Stimulated activated CD4-positive, alpha-beta T cell treated with anti-CD3 and anti-CD28 coated beads, TNF-alpha, amount 100 ng/mL, for 1 hour (primary cell): Measurements from ENCODE around the gene YARS1.
A peak's percentile ranks its signal among the peaks of the same experiment; 100 is the strongest.
"Not testable (repeated sequence)": the region's sequence is repeated elsewhere in the genome, so short reads cannot be mapped to it uniquely, and the experiment has no call there.

ENCODE experiments used
- DNase-seq, 3 donors: peaks; one replicate each; pipeline ENCODE4 v3.0.0-alpha.2; 2020; ENCODE audit warnings: low read depth in 3 of 3, low spot score in 1 of 3

The YARS1 gene

DNA sequence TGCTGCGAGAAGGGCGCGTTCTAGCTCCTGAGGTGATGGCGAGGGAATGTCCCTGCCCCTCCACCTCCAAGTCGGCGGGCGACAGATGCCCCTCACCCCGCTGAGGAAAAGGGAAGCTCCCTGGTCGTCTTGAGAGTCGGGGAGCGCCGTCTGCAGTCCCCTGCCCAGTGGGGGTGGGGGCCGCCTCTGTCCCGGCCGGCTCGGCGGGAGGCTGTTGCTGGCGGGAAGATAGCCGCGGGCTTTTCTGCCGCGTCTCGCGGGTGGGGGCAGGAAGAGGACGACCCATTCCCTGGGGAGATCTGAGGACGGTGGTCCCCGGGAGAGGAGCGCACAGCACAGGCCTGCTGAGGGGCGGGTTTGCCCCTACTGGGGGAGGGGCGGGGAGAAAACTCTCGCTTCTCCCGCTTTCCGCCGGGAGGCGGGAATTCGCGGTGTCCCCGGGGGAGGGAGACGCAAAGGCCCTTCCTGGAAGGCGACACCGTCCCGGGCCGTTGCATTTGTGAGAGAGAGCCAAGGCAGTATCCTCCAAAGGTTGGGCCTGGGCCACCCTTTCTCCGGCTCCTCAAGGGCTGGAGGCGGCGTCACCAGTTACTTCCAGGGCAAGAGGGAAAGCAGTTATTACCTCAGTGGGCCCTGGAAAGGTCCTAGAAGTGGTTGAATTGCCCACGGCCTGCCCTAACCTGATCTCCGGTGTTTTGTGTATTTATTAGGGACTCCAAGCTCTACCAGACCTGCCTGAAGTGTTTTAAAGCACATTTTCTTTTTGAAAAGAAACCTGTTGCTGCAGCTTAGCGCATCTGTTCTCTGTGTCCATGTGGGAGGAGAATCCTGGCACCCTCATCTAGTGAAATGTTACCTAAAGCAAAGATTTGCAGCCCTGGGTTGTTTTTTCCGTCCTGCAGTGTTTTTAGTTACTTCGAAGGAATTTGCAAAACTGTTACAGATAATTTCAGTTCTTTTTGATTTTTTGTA lies 943 bp upstream of the YARS1 start:
- peak in 1 of 3 donors; percentile 11 for DNase-seq

DNA sequence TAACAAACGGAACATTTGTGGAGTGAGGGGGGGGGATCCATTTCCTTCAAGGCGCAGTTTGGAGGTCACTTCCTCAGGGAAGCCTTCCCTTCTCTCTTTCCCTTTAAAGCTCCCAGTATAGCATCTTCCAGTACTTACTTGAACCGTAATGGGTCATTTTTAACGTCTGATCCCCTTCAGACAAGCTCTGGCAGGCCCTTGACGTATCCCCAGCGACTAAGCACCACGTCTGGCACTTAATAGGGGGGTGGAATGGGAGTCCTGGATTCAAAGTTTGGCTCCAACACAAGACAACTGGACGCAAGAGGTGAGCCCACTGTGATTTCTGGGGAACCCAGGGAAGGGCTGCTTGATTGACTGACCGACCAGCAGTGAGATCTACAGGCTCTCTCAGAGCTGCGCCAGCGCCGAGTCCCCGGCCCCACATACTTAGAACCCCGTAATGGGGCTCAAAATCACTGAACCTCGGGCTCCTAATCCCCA lies 441 bp downstream of the YARS1 start:
- no peak for DNase-seq

DNA sequence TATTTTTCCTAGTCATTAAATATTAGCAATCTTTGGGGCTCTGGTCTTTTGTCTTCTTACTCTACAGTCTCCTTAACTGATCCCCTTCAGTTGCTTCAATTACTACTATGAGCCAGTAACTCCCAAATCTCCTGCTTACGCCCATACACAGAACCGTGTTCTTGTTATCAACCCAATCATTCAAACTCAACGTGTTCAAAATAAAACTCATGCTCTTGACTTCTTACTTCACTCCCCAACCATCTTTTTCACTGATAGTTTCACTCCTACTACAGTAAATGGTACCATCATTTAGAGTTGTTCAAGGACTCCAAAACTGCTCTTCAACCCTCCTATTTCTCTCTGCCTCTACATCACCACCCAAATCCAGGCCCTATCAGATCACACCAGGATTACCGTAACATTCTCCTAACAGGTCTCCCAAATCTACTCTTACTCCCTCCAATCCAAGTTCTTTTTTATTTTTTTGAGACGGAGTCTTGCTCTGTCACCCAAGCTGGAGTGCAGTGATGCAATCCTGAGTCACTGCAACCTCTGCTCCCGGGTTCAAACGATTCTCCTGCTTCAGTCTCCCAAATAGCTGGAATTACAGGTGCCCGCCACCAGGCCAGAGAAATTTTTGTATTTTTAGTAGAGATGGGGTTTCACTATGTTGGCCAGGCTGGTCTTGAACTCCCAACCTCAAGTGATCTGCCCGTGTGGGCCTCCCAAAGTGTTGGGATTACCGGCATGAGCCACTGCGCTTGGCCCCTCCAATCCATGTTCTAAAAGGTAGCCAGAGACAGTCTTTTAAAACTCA lies 3.0 kb downstream of the YARS1 start:
- DNase-seq: no peak

DNA sequence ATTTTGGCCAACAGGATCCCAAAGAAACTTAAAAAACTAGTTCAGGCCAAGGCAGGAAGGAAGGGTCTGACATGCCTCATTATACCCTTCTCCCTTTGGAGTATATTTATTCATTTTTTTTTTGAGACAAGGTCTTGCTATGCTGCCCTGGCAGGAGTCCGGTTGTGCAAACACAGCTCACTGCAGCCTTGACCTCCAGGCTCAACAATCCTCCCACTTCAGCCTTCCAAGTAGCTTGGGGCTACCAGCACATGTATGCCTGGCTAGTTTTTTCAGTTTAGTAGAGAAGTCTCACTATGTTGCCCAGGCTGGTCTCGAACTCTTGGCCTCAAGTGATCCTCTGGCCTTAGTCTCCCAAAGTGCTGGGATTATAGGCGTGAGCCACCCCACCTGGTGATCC lies 5.2 kb downstream of the YARS1 start:
- DNase-seq: no peak

DNA sequence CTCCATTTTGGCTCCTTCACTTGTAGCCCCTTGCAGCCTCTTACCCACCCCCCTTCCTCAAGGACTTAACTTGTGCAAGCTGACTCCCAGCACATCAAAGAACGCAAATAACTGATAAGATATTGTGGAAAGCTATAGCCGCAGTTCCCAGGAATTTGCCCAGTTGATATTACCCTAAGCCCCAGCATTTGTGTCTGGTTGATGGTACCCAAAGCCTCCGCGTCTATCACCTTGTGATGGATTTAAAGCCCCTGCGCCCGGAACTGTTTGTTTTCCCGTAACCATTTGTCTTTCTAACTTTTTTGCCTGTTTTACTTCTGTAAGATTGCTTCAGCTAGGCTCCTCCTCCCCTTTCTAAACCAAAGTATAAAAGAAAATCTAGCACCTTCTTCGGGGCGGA lies 5.9 kb downstream of the YARS1 start:
- no peak for DNase-seq

DNA sequence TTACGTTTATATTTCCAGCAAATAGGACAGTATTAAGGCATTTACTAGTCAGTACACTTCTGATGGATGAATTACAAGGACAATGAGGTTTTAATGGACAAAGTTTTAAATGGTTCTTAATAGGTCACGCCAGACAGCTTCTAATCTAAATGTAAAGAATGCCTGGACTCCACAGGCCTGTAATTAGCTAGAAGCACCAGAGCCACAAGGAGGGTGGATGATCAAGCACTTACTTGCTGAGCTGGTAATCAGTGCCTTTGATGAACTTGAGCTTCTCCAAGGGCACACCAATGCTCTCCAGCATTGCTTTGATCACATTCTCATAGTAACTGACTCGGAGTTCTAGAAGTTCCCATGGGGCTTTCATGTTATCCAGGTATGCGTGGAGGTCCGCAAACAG lies 6.8 kb downstream of the YARS1 start:
- no peak for DNase-seq

DNA sequence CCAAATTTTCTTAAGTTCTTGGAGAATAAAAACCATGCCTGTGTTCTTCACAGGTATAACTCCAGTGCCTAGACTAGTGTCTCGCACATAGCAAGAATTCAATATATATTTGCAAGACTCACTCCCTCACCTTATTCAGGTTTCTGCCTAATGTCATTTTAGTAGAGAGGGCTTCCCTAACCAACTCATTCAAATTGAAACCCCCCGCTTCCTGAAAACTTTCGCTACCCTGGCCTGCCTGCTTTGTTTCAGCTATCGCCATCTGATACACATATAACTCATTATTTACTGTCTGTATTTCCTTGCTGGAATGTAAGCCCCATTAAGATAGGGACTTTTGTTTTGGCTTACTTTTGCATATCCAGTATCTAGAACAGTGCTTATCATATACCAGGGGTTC lies 8.6 kb downstream of the YARS1 start:
- DNase-seq: no peak

DNA sequence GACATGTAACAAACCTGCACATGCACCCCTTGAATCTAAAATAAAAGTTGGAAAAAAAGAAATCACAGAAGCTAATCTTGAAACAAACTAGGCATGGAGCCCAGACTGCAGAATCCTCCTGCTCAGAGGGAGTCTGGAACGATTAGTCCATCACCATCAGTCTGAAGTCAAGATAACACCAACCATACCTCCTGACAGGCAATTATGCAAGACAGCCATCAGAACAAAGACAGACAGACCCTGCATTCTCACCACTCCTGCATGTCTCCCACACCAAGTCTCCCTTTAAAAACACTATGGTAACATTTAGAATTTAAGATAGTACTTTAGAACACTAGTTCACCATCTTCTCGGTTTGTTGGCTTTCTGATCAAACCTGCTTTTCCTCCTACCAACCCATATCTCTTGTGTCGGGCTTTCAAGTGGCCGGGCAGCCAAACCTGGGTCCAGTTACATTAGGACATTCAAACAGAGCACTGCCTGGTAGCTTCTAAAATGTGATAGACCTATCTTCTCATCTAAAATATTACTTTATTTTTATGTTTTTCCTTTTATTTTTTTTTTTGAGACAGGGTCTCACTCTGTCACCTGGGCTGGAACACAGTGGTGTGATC lies 10.1 kb downstream of the YARS1 start:
- DNase-seq: no peak

DNA sequence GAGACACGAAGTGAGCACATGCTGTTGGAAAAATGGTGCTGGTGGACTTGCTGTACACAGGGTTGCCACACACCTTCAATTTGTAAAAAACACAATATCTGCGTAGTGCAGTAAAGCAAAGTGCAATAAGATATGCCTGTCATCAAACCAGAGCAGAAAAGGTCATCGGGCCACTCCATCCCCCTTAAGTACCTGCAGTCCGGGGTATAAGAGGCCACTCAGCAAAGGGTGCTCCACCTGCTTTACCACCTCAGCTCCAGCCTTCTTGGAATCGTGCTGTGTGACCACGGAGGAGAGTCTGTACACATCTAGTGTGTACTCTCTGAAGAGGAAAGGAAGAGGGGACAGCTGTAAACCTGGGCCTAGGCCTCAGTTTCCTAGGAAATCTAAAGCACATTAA lies 10.9 kb downstream of the YARS1 start:
- DNase-seq: no peak

DNA sequence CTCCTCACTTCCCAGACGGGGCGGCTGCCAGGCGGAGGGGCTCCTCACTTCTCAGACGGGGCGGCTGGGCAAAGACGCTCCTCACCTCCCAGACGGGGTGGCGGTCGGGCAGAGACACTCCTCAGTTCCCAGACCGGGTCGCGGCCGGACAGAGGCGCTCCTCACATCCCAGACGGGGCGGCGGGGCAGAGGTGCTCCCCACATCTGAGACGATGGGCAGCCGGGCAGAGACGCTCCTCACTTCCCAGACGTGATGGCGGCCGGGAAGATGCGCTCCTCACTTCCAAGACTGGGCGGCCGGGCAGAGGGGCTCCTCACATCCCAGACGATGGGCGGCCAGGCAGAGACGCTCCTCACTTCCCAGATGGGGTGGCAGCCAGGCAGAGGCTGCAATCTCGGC lies 12.7 kb downstream of the YARS1 start:
- DNase-seq: not testable (repeated sequence)

DNA sequence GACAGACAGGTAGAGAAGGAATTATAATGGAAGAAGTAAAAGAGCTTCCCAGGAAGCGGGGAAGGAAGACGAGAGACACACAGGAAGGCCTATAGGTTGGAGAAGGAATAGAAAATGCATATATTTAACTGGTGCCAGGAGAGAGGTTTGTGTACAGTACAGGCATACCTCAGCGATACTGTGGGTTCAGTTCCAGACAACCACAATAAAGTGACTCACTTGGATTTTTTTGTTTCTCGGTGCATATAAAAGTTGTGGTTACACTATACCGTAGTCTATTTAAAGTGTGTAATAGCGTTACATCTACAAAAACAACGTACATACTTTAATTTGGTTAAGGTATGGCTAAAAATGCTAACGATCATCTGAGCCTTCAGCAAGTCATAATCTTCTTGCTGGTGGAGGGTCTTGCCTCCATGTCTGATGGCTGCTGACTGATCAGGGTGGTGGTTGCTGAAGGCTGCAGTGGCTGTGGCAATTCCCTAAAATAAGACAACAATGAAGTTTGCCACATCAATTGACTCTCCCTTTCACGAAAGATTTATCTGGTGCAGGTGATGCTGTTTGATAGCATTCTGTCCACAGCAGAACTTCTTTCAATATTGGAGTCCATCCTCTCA lies 16.0 kb downstream of the YARS1 start:
- DNase-seq: no peak

DNA sequence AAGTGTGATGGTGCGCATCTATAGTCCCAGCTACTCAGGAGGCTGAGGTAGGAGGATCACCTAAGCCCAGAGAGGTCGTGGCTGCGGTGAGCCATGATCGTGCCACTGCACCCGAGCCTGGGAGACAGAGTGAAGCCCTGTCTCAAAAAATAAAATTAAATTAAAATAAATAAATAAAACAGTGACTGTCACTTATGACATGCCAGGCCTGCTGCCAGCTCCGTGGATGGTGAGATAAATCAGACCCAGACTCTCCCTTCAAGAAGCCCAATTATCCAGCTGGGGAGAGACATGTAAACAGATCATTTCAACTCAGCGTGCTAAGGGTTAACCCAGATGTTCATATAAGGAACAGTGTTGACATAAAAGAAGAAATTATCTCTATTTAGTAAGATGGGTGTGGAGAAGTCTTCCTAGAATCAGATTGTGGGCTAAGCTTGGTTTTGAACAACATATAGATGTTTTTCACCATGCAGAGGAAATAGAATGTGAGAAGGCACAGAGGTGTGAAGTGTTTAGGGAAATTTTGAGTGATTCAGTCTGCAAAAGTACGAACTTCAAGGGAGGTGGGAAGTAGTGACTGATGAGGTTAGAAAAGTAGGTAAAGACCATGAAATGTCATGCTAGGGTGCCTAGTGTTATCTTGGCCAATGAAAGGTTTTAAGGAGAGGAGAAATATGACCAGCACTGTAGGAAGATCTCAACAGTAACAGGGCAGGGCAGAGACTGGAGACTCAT lies 18.3 kb downstream of the YARS1 start:
- DNase-seq: no peak

DNA sequence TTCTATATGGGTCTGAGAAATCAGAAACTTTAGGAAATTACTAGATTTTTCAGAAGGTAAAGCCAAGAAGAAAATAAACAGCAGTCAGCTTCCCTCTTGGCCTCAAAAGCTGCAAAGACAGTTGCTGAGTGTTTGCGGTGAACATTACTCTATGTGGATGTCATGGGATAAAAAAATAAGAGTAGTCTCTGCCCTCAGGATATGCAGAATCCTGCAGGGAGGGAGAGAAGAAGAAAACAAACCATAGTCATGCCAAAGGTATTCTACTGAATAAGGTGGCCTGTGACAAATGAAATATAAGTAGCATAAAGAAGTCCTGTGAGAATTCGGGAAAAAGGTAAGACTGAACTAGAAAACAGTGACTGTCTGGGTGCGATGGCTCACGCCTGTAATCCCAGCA lies 19.0 kb downstream of the YARS1 start:
- no peak for DNase-seq

DNA sequence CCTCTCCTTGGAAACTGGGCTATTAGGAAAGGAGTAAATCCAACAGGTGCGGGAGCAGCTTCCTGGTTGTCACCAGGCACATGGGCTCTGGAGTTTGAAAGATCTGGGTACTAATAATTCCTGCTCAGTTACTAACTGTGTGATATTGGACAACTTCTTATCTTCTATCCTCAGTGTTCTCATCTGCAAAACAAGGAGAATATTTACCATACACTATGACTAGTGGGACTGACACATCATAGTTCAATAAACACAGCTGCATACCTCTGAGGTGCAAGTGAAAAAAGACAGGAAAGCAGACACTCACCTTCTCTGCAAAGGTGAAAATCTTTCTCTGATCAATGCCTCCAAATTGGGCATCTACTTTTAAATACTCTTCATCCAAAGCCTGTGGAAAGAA lies 19.7 kb downstream of the YARS1 start:
- DNase-seq: no peak

DNA sequence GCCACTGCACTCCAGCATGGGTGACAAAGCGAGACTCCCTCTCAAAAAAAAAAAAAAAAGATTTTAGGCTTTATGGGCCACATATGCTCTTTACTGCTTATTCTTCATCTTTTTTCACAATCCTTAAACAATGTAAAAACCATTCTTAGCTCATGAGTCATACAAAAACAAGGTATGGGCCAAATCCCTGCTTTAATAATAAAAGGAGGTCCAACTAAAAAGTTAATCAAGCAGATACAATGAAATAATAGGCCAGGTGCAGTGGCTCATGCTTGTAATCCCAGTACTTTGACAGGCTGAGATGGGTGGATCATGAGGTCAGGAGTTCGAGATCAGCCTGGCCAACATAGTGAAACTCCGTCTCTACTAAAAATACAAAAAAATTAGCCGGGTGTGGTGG lies 21.4 kb downstream of the YARS1 start:
- DNase-seq: not testable (repeated sequence)

DNA sequence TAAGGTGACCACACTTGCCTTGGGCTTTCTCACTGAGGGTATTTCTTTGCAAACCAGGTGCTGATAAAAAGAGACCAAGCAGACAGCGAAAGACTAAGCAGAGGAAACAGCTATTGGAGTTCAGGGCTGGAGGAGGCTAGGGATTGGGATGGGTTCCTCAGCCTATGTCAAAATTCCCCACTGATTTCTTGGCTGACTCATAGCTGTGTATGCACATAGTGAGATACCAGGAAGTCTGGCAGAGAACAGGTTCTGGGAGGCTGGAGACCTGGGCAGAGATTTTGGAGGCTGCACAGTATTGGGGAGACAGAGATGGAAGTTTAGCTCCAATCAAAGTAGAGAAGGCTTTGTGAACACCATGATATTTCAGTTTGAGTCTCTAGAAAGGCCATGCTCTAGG lies 25.3 kb downstream of the YARS1 start:
- DNase-seq: no peak

DNA sequence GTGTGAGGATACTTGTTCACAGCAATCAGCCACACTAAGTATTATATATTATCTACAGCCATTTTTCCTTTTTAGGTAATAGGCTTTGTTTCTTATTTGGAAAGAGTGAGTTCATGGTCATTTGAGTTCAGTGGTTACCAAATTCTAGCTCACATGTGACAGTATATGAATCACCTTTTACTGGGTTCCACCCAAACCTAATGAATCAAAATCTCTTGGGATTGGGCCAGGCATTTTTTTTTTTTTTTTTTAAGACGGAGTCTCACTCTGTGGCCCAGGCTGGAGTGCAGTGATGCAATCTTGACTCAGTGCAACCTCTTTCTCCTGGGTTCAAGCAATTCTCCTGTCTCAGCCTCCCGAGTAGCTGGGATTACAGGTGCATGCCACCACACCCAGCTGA lies 27.8 kb downstream of the YARS1 start:
- DNase-seq: not testable (repeated sequence)

DNA sequence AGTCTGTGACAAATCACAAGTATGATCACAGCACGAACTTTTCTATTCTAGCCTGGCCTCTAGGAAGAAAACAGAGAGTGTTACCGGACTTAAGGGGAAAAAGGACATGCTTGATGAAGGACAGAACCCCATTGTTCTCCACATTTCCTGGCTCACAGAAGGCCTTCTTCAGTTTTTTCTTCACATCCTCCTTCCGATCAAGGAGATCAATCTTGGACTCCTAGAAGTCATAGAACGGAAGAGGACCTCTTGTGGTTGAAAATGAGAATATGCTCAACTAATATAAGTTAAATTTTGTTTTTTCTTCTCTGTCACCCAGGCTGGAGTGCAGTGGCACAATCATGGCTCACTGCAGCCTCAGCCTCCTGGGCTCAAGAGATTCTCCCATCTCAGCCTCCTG lies 30.3 kb downstream of the YARS1 start:
- DNase-seq: no peak

DNA sequence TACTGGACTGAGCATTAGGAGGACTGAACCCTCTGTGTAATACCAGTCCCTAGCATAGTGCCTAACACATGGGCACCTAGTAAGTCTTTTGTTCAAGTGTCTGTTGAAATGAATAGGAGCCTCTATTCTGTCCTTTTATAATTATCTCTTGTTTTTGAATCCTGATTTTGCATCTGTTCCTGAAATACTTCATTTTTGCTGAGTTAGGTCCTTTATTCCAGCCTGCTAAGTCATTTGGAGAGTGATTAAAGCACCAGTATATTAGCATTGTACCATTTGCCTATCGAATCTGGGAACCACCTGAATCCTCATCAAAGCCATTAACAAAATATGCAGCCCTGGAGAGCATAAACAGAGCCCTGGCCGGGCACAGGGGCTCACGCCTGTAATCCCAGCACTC lies 32.3 kb downstream of the YARS1 start:
- DNase-seq: no peak

DNA sequence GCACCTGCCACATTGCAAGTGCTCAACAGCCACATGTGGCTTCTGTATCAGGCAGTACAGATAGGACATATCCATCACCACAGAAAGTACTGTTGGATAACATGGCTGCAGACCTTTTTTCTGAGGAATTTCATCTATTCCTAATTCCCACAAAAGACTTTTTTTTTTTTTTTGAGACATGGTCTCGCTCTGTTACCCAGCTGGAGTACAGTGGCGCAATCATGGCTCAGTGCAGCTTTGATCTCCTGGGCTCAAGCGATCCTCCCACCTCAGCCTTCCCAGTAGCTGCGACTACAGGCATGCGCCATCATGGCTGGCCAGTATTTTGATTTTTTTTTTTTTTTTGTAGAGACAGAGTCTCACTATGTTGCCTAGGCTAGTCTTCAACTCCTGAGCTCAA lies 33.3 kb downstream of the YARS1 start:
- DNase-seq: no peak

DNA sequence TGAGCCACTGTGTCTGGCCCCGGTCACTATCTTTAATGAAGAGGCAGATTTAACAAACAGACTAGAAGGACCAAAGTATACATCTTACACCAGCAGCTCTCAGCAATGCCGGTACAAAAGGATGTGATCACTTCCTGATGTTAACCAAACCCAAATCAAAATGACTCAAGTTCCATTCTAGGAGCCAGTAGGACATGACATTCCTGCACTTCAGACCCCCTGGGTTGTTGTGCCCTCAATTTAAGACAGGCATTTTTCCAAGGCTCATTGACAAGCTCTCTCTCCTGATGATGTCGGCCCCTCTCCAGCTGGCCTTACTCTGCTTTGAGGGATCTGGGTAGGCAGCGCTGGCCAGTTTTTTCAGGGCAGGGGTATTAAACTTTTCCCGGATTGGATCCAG lies 35.1 kb downstream of the YARS1 start:
- DNase-seq: no peak
